IMR-90 (cell line): ENCODE data around the gene LPCAT2. TPM values are rescaled to one million over a fixed set of nuclear protein-coding genes. Genes with fewer than 3 reads are reported as not detected.

ENCODE experiments used
- ATAC-seq: fragments of 200-7000 bp; cut with Tn5 transposase; 2 replicates; pipeline ENCODE4 v1.9.1; 2020; ENCODE audit warnings: low read depth, mild to moderate bottlenecking, moderate library complexity
- BruUV-seq: library from RNA; stranded (reverse); fragments of 400-500 nt; replicated peaks from 2 replicates; lab custom pipeline; 2021; lab: Mats Ljungman, UMichigan
- CTCF ChIA-PET: fragments of 300-600 bp; formaldehyde crosslinking; extraction: SDS; loops from one replicate; lab custom pipeline; 2021; ENCODE audit warnings: antibody characterized with exemption; lab: Yijun Ruan, JAX
- POLR2A ChIA-PET: fragments of 300-600 bp; sonication (Branson Sonifier 250); formaldehyde crosslinking; loops from one replicate; lab custom pipeline; 2022; ENCODE audit warnings: antibody characterized with exemption; ENCODE audit not compliant: unreplicated experiment; lab: Charles Lee
- DNase-seq: peaks from one replicate; pipeline ENCODE4 v3.0.0; 2013
- H2AFZ ChIP-seq: replicated peaks from 2 replicates; pipeline ENCODE3; 2013; ENCODE audit warnings: low read length, mild to moderate bottlenecking; ENCODE audit not compliant: poor library complexity
- H2AK5ac ChIP-seq: 2 replicates; pipeline ENCODE4 v1.6.1; 2013; ENCODE audit warnings: low read depth, low read length, inconsistent platforms
- H2AK9ac ChIP-seq: replicated peaks from 2 replicates; pipeline ENCODE3; 2013; ENCODE audit warnings: mild to moderate bottlenecking, low read depth, low read length, moderate library complexity; ENCODE audit not compliant: poor library complexity
- H2BK120ac ChIP-seq: 2 replicates; pipeline ENCODE4 v1.6.1; 2013; ENCODE audit warnings: low read depth, low read length, inconsistent platforms
- H2BK15ac ChIP-seq: 3 replicates; pipeline ENCODE4 v1.6.1; 2013; ENCODE audit warnings: low read depth, low read length, inconsistent platforms
- H2BK20ac ChIP-seq: 2 replicates; pipeline ENCODE4 v1.6.1; 2013; ENCODE audit warnings: low read depth, mild to moderate bottlenecking, inconsistent platforms, low read length, moderate library complexity
- H2BK5ac ChIP-seq: 2 replicates; pipeline ENCODE4 v1.6.1; 2013; ENCODE audit warnings: mild to moderate bottlenecking, low read depth, low read length, inconsistent platforms; ENCODE audit not compliant: poor library complexity, severe bottlenecking
- H3K14ac ChIP-seq: replicated peaks from 2 replicates; pipeline ENCODE4 v1.6.1; 2013; ENCODE audit warnings: low read depth, low read length, inconsistent platforms
- H3K18ac ChIP-seq: 2 replicates; pipeline ENCODE4 v1.6.1; 2013; ENCODE audit warnings: low read depth, low read length, control low read depth
- H3K23ac ChIP-seq: 2 replicates; pipeline ENCODE4 v1.6.1; 2013; ENCODE audit warnings: low read depth, low read length, inconsistent platforms
- H3K27ac ChIP-seq: 2 replicates; pipeline ENCODE4 v1.5.1; 2013; ENCODE audit warnings: mild to moderate bottlenecking, control low read depth, low read length; ENCODE audit not compliant: insufficient read depth
- H3K27me3 ChIP-seq: 2 replicates; pipeline ENCODE4 v1.6.1; 2013; ENCODE audit warnings: low read length; ENCODE audit not compliant: control insufficient read depth, insufficient read depth
- H3K36me3 ChIP-seq: 2 replicates; pipeline ENCODE4 v1.6.1; 2013; ENCODE audit warnings: low read length, mixed read lengths; ENCODE audit not compliant: control insufficient read depth, insufficient read depth
- H3K4ac ChIP-seq: 2 replicates; pipeline ENCODE4 v1.6.1; 2013; ENCODE audit warnings: low read depth, low read length, inconsistent platforms
- H3K4me1 ChIP-seq: 2 replicates; pipeline ENCODE4 v1.6.1; 2013; ENCODE audit warnings: low read length, mixed read lengths; ENCODE audit not compliant: control insufficient read depth, insufficient read depth
- H3K4me2 ChIP-seq: 2 replicates; pipeline ENCODE4 v1.6.1; 2013; ENCODE audit warnings: low read depth, mild to moderate bottlenecking, control low read depth, low read length, moderate library complexity
- H3K4me3 ChIP-seq: 2 replicates; pipeline ENCODE4 v1.5.1; 2013; ENCODE audit warnings: low read depth, mild to moderate bottlenecking, control low read depth, low read length, moderate library complexity; ENCODE audit not compliant: insufficient read depth
- H3K56ac ChIP-seq: 2 replicates; pipeline ENCODE4 v1.6.1; 2013; ENCODE audit warnings: low read length, inconsistent platforms; ENCODE audit not compliant: insufficient read depth; ENCODE audit errors: extremely low read depth
- H3K79me1 ChIP-seq, 2 experiments: 2 replicates each; pipeline ENCODE4 v1.6.1; 2013; ENCODE audit warnings: low read length in 2 of 2, inconsistent platforms in 1 of 2, low read depth in 1 of 2
- H3K9ac ChIP-seq: 2 replicates; pipeline ENCODE4 v1.6.1; 2013; ENCODE audit warnings: low read depth, low read length, control low read depth
- H3K9me1 ChIP-seq: 2 replicates; pipeline ENCODE4 v1.6.1; 2013; ENCODE audit warnings: low read length, inconsistent platforms; ENCODE audit not compliant: insufficient read depth
- H3K9me3 ChIP-seq: 2 replicates; pipeline ENCODE4 v1.6.1; 2013; ENCODE audit warnings: low read length; ENCODE audit not compliant: control insufficient read depth, insufficient read depth
- H4K20me1 ChIP-seq: 2 replicates; pipeline ENCODE4 v1.6.1; 2013; ENCODE audit warnings: low read length, inconsistent platforms; ENCODE audit not compliant: insufficient read depth
- H4K5ac ChIP-seq: 2 replicates; pipeline ENCODE4 v1.6.1; 2013; ENCODE audit warnings: mild to moderate bottlenecking, low read depth, low read length, control low read depth
- H4K8ac ChIP-seq, 2 experiments: 2 replicates each; pipeline ENCODE4 v1.6.1; 2013; ENCODE audit warnings: low read depth in 2 of 2, low read length in 2 of 2, control low read depth in 1 of 2, inconsistent platforms in 1 of 2
- H4K91ac ChIP-seq: 2 replicates; pipeline ENCODE4 v1.6.1; 2013; ENCODE audit warnings: low read depth, low read length, inconsistent platforms; ENCODE audit not compliant: insufficient read depth
- BHLHE40 ChIP-seq: fragments of 150-350 bp; IDR thresholded peaks from 2 replicates; pipeline ENCODE4 v1.6.1; 2016; ENCODE audit warnings: mild to moderate bottlenecking, low read depth, low read length
- CEBPB ChIP-seq: IDR thresholded peaks from 2 replicates; pipeline ENCODE4 v1.6.1; 2012; ENCODE audit warnings: low read depth, low read length, improper control_type of control experiment
- CHD1 ChIP-seq: IDR thresholded peaks from 2 replicates; pipeline ENCODE4 v1.6.1; 2012; ENCODE audit warnings: low read depth, low read length, improper control_type of control experiment
- FOS ChIP-seq: fragments of 150-350 bp; IDR thresholded peaks from 2 replicates; pipeline ENCODE4 v1.6.1; 2016; ENCODE audit warnings: low read depth, low read length
- MAFK ChIP-seq: IDR thresholded peaks from 2 replicates; pipeline ENCODE4 v1.6.1; 2012; ENCODE audit warnings: low read depth, low read length, improper control_type of control experiment
- MAZ ChIP-seq: IDR thresholded peaks from 2 replicates; pipeline ENCODE4 v1.6.1; 2012; ENCODE audit warnings: low read depth, mild to moderate bottlenecking, low read length, improper control_type of control experiment, moderate library complexity, borderline replicate concordance
- MXI1 ChIP-seq: IDR thresholded peaks from 2 replicates; pipeline ENCODE4 v1.6.1; 2012; ENCODE audit warnings: low read depth, mild to moderate bottlenecking, low read length, moderate library complexity, borderline replicate concordance
- NFE2L2 ChIP-seq: fragments of 150-350 bp; IDR thresholded peaks from 2 replicates; pipeline ENCODE4 v1.6.1; 2016; ENCODE audit warnings: low read depth, mild to moderate bottlenecking, low read length
- POLR2A ChIP-seq: IDR thresholded peaks from 2 replicates; pipeline ENCODE4 v1.6.1; 2012; ENCODE audit warnings: mild to moderate bottlenecking, low read depth, low read length
- RAD21 ChIP-seq: IDR thresholded peaks from 2 replicates; pipeline ENCODE4 v1.6.1; 2012; ENCODE audit warnings: low read length, improper control_type of control experiment
- RCOR1 ChIP-seq: IDR thresholded peaks from 2 replicates; pipeline ENCODE4 v1.6.1; 2012; ENCODE audit warnings: mild to moderate bottlenecking, low read length, improper control_type of control experiment; ENCODE audit not compliant: insufficient replicate concordance
- SMC3 ChIP-seq: fragments of 150-350 bp; IDR thresholded peaks from 2 replicates; pipeline ENCODE4 v1.6.1; 2016; ENCODE audit warnings: low read depth, mild to moderate bottlenecking, antibody characterized with exemption, low read length, moderate library complexity
- WGBS, 2 experiments: methylation state at CpG; one replicate each; pipeline versions ENCODE4 v1.1.5 to v1.1.7; 2013; ENCODE audit warnings: missing lambda C conversion rate in 2 of 2; ENCODE audit not compliant: insufficient read length in 1 of 2; ENCODE audit errors: extremely low coverage in 2 of 2; 5-methylcytosine and 5-hydroxymethylcytosine counted together
- dilution Hi-C: fragments of 300-500 bp; cut with HindIII; formaldehyde crosslinking; loops from one replicate; pipeline ENCODE4 v1.14.3; 2018; ENCODE audit warnings: low sequenced_read_pairs; ENCODE audit not compliant: unreplicated experiment
- in situ Hi-C: fragments of 300-500 bp; cut with MboI; formaldehyde crosslinking; loops from 3 replicates; pipeline ENCODE4 v1.14.3; 2019; ENCODE audit warnings: low sequenced_read_pairs, inconsistent platforms, mixed read lengths
- intact Hi-C: fragments of 100-400 bp; cut with micrococcal nuclease; formaldehyde crosslinking; loops from 2 replicates; pipeline ENCODE4 v1.10.0; 2022
- polyA plus RNA-seq, 3 experiments: library from polyadenylated mRNA; depleted of rRNA; stranded (reverse); fragments of >200 nt; gene quantifications; 2 replicates each; pipeline ENCODE4 v1.2.3, GENCODE V29; 2012; ENCODE audit warnings: low replicate concordance in 1 of 3
- total RNA-seq: library from RNA; depleted of rRNA; stranded (reverse); fragments of >200 nt; gene quantifications from 2 replicates; pipeline ENCODE4 v1.2.3, GENCODE V29; 2012
- TF ChIP-seq, protein P1 (sequence below): fragments of 150-350 bp; IDR thresholded peaks from 2 replicates; pipeline ENCODE4 v1.6.1; 2017; ENCODE audit warnings: mild to moderate bottlenecking, antibody characterized with exemption, low read length, low read depth
- TF ChIP-seq, protein P2 (sequence below): fragments of 150-350 bp; IDR thresholded peaks from 2 replicates; pipeline ENCODE4 v1.6.1; 2016; ENCODE audit warnings: low read depth, mild to moderate bottlenecking, low read length, moderate library complexity, borderline replicate concordance
- TF ChIP-seq, protein P3 (sequence below): conservative IDR thresholded peaks from 2 replicates; pipeline ENCODE4 v1.5.1; 2012; ENCODE audit warnings: mild to moderate bottlenecking, low read depth, low read length, improper control_type of control experiment

Gene LPCAT2
- total and polyA plus RNA-seq, 2 of the 4 experiments (the other 2 are of a cell fraction): 8.6 to 8.7 TPM

DNA sequence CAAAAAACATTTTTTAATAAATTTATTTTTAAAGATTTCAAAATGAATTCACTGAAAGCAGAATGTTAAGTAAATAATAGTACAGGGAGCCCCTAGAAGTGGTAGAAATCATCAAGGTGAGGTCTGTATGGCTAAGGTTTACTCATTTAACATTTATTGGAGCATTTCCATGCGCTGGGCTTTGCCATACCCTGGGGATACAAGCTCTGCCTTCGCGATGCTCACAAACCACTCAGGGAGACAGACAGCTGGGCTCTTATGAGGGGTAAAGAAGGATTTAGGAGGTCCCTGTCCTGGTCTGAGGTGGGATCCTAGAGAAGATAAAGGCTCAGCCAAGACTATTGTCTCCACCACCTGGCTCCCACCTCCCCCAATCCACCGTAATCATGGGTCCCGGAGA lies 11.3 kb upstream of the LPCAT2 start:
- CTCF ChIA-PET: no interaction called here
- no peaks in the 10 kb centered on the region for H3K27me3 ChIP-seq
- H3K4me2 ChIP-seq: no peak overlapping the region
- H2BK20ac ChIP-seq: no peak overlapping the region
- peaks cover 14% of the 10 kb centered on the region for H3K9me1 ChIP-seq
- dilution Hi-C loops (no loop called here), in situ Hi-C loops (loop anchor here (25.0 kb wide), 1 partner anchor 865 kb away; no protein-coding TSS in a partner anchor), intact Hi-C loops (no loop called here)
- TF ChIP-seq MXI1 (no peak), NFE2L2 (no peak), RCOR1 (no peak), CEBPB (no peak), CHD1 (no peak), FOS (no peak), MAFK (no peak), BHLHE40 (no peak), POLR2A (no peak), RAD21 (no peak), SMC3 (no peak), MAZ (no peak)
- TF ChIP-seq, protein P1, sequence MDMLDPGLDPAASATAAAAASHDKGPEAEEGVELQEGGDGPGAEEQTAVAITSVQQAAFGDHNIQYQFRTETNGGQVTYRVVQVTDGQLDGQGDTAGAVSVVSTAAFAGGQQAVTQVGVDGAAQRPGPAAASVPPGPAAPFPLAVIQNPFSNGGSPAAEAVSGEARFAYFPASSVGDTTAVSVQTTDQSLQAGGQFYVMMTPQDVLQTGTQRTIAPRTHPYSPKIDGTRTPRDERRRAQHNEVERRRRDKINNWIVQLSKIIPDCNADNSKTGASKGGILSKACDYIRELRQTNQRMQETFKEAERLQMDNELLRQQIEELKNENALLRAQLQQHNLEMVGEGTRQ: no peak
- TF ChIP-seq, protein P2, sequence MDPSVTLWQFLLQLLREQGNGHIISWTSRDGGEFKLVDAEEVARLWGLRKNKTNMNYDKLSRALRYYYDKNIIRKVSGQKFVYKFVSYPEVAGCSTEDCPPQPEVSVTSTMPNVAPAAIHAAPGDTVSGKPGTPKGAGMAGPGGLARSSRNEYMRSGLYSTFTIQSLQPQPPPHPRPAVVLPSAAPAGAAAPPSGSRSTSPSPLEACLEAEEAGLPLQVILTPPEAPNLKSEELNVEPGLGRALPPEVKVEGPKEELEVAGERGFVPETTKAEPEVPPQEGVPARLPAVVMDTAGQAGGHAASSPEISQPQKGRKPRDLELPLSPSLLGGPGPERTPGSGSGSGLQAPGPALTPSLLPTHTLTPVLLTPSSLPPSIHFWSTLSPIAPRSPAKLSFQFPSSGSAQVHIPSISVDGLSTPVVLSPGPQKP: no peak
- TF ChIP-seq, protein P3, sequence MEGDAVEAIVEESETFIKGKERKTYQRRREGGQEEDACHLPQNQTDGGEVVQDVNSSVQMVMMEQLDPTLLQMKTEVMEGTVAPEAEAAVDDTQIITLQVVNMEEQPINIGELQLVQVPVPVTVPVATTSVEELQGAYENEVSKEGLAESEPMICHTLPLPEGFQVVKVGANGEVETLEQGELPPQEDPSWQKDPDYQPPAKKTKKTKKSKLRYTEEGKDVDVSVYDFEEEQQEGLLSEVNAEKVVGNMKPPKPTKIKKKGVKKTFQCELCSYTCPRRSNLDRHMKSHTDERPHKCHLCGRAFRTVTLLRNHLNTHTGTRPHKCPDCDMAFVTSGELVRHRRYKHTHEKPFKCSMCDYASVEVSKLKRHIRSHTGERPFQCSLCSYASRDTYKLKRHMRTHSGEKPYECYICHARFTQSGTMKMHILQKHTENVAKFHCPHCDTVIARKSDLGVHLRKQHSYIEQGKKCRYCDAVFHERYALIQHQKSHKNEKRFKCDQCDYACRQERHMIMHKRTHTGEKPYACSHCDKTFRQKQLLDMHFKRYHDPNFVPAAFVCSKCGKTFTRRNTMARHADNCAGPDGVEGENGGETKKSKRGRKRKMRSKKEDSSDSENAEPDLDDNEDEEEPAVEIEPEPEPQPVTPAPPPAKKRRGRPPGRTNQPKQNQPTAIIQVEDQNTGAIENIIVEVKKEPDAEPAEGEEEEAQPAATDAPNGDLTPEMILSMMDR: no peak
- POLR2A ChIA-PET: no interaction called here
- no peak overlapping the region for H2AFZ ChIP-seq
- no peak overlapping the region for H4K5ac ChIP-seq
- peaks cover 0 to 13% of the 10 kb centered on the region in 2 experiments; a peak in 2 of 4 replicates for H3K79me1 ChIP-seq
- peaks cover 59% of the 10 kb centered on the region for H3K36me3 ChIP-seq
- no peak overlapping the region for H3K9ac ChIP-seq
- no peak for ATAC-seq
- no peak overlapping the region for H4K8ac ChIP-seq
- no CpG with 5 or more reads among the region's 5 CpGs for WGBS, 2 experiments
- peaks cover 3% of the 10 kb centered on the region for H4K20me1 ChIP-seq
- no peak overlapping the region for H3K56ac ChIP-seq
- DNase-seq: no peak
- no peak overlapping the region for H3K14ac ChIP-seq
- H3K4me1 ChIP-seq: peaks cover 31% of the 10 kb centered on the region
- H3K18ac ChIP-seq: no peak overlapping the region
- BruUV-seq: no TSS peak
- no peak overlapping the region; the same call in 1 of the 2 replicates for H3K4ac ChIP-seq
- no peak overlapping the region for H2AK9ac ChIP-seq
- no peaks in the 10 kb centered on the region for H3K9me3 ChIP-seq
- no peak overlapping the region for H3K27ac ChIP-seq
- no peak overlapping the region for H2BK120ac ChIP-seq
- H2BK5ac ChIP-seq: no peak overlapping the region
- H3K4me3 ChIP-seq: no peak overlapping the region
- H2BK15ac ChIP-seq: no peak overlapping the region
- no peak overlapping the region for H3K23ac ChIP-seq
- H2AK5ac ChIP-seq: no peak overlapping the region
- no peak overlapping the region for H4K91ac ChIP-seq
